GM12878 (cell line): ENCODE results near the gene EHF. TPM values are rescaled to one million over a fixed set of nuclear protein-coding genes. Genes with fewer than 3 reads are reported as not detected.

Experiments used
- ATAC-seq: fragments of 200-7000 bp; cut with Tn5 transposase; 3 replicates; pipeline ENCODE4 v1.9.1; 2020; ENCODE audit warnings: mild to moderate bottlenecking, moderate library complexity
- BruUV-seq: library from RNA; stranded (reverse); fragments of 400-500 nt; replicated peaks from 2 replicates; lab custom pipeline; 2021; lab: Mats Ljungman, UMichigan
- CTCF ChIA-PET: fragments of 300-600 bp; sonication (Branson Sonifier 250); formaldehyde crosslinking; extraction: SDS; loops from one replicate; lab custom pipeline; 2021; ENCODE audit warnings: inconsistent platforms; lab: Yijun Ruan, JAX
- POLR2A ChIA-PET: fragments of 350-600 bp; formaldehyde crosslinking; extraction: SDS; loops from one replicate; lab custom pipeline; 2021; ENCODE audit warnings: inconsistent platforms; lab: Charles Lee
- RAD21 ChIA-PET: fragments of 300-600 bp; sonication (Branson Sonifier 250); formaldehyde crosslinking; loops from one replicate; lab custom pipeline; 2023; ENCODE audit warnings: antibody characterized with exemption; ENCODE audit not compliant: unreplicated experiment; lab: Charles Lee
- SMC1A ChIA-PET: fragments of 300-600 bp; sonication (Branson Sonifier 250); formaldehyde crosslinking; loops from one replicate; lab custom pipeline; 2023; ENCODE audit not compliant: unreplicated experiment, uncharacterized antibody; lab: Charles Lee
- DNase-seq: peaks from one replicate; pipeline ENCODE4 v3.0.0-alpha.2; 2011; ENCODE audit warnings: low read depth, low spot score
- FAIRE-seq: peaks from 3 replicates; lab custom pipeline; 2011; peaks lifted over from hg19 to GRCh38; lab: Jason Lieb, UNC
- H2AFZ ChIP-seq: 2 replicates; pipeline ENCODE4 v1.6.0; 2011; ENCODE audit warnings: low read depth, low read length, control low read depth; ENCODE audit not compliant: control insufficient read depth
- H3K27ac ChIP-seq: 2 replicates; pipeline ENCODE4 v1.5.1; 2011; ENCODE audit warnings: control low read depth; ENCODE audit not compliant: control insufficient read depth, insufficient read depth
- H3K27me3 ChIP-seq, 2 experiments: replicated peaks in 1 of 2; 2 replicates each; pipeline versions ENCODE4 v1.6.0 to v1.6.1; 2011; ENCODE audit warnings: low read length in 1 of 2; ENCODE audit not compliant: control insufficient read depth in 2 of 2, insufficient read depth in 2 of 2
- H3K36me3 ChIP-seq, 2 experiments: 2 replicates each; pipeline ENCODE4 v1.5.1; 2011; ENCODE audit warnings: low read length in 1 of 2; ENCODE audit not compliant: control insufficient read depth in 2 of 2, insufficient read depth in 2 of 2
- H3K4me1 ChIP-seq: 2 replicates; pipeline ENCODE4 v1.6.1; 2011; ENCODE audit warnings: mild to moderate bottlenecking, low read length, moderate library complexity, mixed read lengths; ENCODE audit not compliant: control insufficient read depth, insufficient read depth
- H3K4me2 ChIP-seq: 2 replicates; pipeline ENCODE4 v1.6.0; 2011; ENCODE audit warnings: control low read depth; ENCODE audit not compliant: control insufficient read depth, insufficient read depth
- H3K4me3 ChIP-seq: fragments of 200-600 bp; sonication (generic); 2 replicates; pipeline ENCODE4 v1.5.1; 2016
- H3K79me2 ChIP-seq: 2 replicates; pipeline ENCODE4 v1.6.0; 2011; ENCODE audit warnings: low read length; ENCODE audit not compliant: control insufficient read depth, insufficient read depth
- H3K9ac ChIP-seq: 2 replicates; pipeline ENCODE4 v1.8.0; 2011; ENCODE audit warnings: low read length, control low read depth, mixed read lengths; ENCODE audit not compliant: control insufficient read depth, insufficient read depth
- H3K9me3 ChIP-seq: replicated peaks from 3 replicates; pipeline ENCODE4 v1.5.1; 2011; ENCODE audit warnings: mild to moderate bottlenecking, low read length; ENCODE audit not compliant: control insufficient read depth, insufficient read depth
- H4K20me1 ChIP-seq: 2 replicates; pipeline ENCODE4 v1.6.0; 2011; ENCODE audit not compliant: control insufficient read depth, insufficient read depth
- ATF2 ChIP-seq: IDR thresholded peaks from 2 replicates; pipeline ENCODE4 v1.6.1; 2012; ENCODE audit warnings: low read length, inconsistent platforms
- BCL11A ChIP-seq: IDR thresholded peaks from 2 replicates; pipeline ENCODE4 v1.6.1; 2011; ENCODE audit warnings: low read depth, low read length
- CBX3 ChIP-seq: fragments of 200-600 bp; sonication (generic); IDR thresholded peaks from 2 replicates; pipeline ENCODE4 v1.6.1; 2016; ENCODE audit warnings: low read depth, borderline replicate concordance
- CHD2 ChIP-seq: IDR thresholded peaks from 2 replicates; pipeline ENCODE4 v1.6.1; 2011; ENCODE audit warnings: low read depth, low read length, improper control_type of control experiment, borderline replicate concordance
- E2F8 ChIP-seq: fragments of 450-650 bp; IDR thresholded peaks from 2 replicates; pipeline ENCODE4 v1.6.1; 2018; ENCODE audit warnings: mild to moderate bottlenecking, low read depth, moderate library complexity; ENCODE audit not compliant: partially characterized antibody
- E4F1 ChIP-seq: fragments of 450-650 bp; IDR thresholded peaks from 2 replicates; pipeline ENCODE4 v1.6.1; 2018; ENCODE audit warnings: borderline replicate concordance, mild to moderate bottlenecking; ENCODE audit not compliant: partially characterized antibody
- ELK1 ChIP-seq: IDR thresholded peaks from 2 replicates; pipeline ENCODE4 v1.6.1; 2012; ENCODE audit warnings: low read depth, low read length, improper control_type of control experiment
- JUNB ChIP-seq: IDR thresholded peaks from 2 replicates; pipeline ENCODE4 v1.6.1; 2016; ENCODE audit warnings: antibody characterized with exemption, mild to moderate bottlenecking
- KLF5 ChIP-seq: fragments of 450-650 bp; IDR thresholded peaks from 2 replicates; pipeline ENCODE4 v1.6.1; 2014; ENCODE audit warnings: mild to moderate bottlenecking; ENCODE audit not compliant: partially characterized antibody
- LARP7 ChIP-seq: fragments of 450-650 bp; IDR thresholded peaks from 2 replicates; pipeline ENCODE4 v1.6.1; 2017; ENCODE audit warnings: mild to moderate bottlenecking
- MYC ChIP-seq: IDR thresholded peaks from 2 replicates; pipeline ENCODE4 v1.6.1; 2011; ENCODE audit warnings: mild to moderate bottlenecking, low read length, moderate library complexity, inconsistent platforms; ENCODE audit not compliant: insufficient read depth, insufficient replicate concordance, insufficient read length, severe bottlenecking
- STAT1 ChIP-seq: fragments of 450-650 bp; conservative IDR thresholded peaks from 2 replicates; pipeline ENCODE4 v1.6.1; 2014; ENCODE audit warnings: antibody characterized with exemption, mild to moderate bottlenecking
- SUPT20H ChIP-seq: IDR thresholded peaks from 2 replicates; pipeline ENCODE4 v1.6.1; 2011; ENCODE audit warnings: low read depth, mild to moderate bottlenecking, low read length, moderate library complexity, borderline replicate concordance; ENCODE audit not compliant: control insufficient read depth
- TAF1 ChIP-seq: IDR thresholded peaks from 2 replicates; pipeline ENCODE4 v1.6.1; 2011; ENCODE audit warnings: mild to moderate bottlenecking, low read depth, low read length, borderline replicate concordance
- TARDBP ChIP-seq: IDR thresholded peaks from 2 replicates; pipeline ENCODE4 v1.6.1; 2016; ENCODE audit warnings: borderline replicate concordance
- YY1 ChIP-seq: IDR thresholded peaks from 2 replicates; pipeline ENCODE4 v1.6.1; 2011; ENCODE audit warnings: low read depth, mild to moderate bottlenecking, low read length
- ZNF384 ChIP-seq: IDR thresholded peaks from 2 replicates; pipeline ENCODE4 v1.6.1; 2012; ENCODE audit warnings: low read depth, mild to moderate bottlenecking, low read length, improper control_type of control experiment, borderline replicate concordance
- WGBS: methylation state at CpG from one replicate; pipeline ENCODE4 v1.1.6; 2016; ENCODE audit warnings: low lambda C conversion rate; ENCODE audit not compliant: insufficient replicate concordance, insufficient coverage; ENCODE audit errors: missing lambda C conversion rate; 5-methylcytosine and 5-hydroxymethylcytosine counted together
- in situ Hi-C: fragments of 300-500 bp; cut with MboI; formaldehyde crosslinking; loops from 9 replicates; pipeline ENCODE4 v1.14.3; 2018; ENCODE audit warnings: mixed read lengths
- intact Hi-C: fragments of 100-400 bp; cut with micrococcal nuclease; formaldehyde crosslinking; loops from one replicate; pipeline ENCODE4 v1.14.2; 2022; ENCODE audit not compliant: unreplicated experiment
- polyA plus RNA-seq, 11 experiments: library from polyadenylated mRNA; depleted of rRNA in 4 of 11; unstranded in 6 of 11; stranded (reverse) in 5 of 11; fragments of >200 nt; fragmentation: Nextera tagmentation in 4 of 11; fragmentation: Illumina TruSeq in 1 of 11; extraction: Ambion mirVana in 4 of 11; extraction: Trizol in 1 of 11; gene quantifications; 1 replicate in 1 of 11; 2 replicates in 10 of 11; pipeline versions ENCODE4 v1.2.1 to v1.2.3, GENCODE V29; 2011 to 2016; ENCODE audit warnings: inconsistent platforms in 2 of 11, missing spikeins in 2 of 11, low read depth in 1 of 11
- total RNA-seq, 4 experiments: library from RNA; depleted of rRNA in 3 of 4; stranded (reverse); fragments of >200 nt in 3 of 4; fragmentation: Illumina TruSeq in 1 of 4; extraction: Trizol in 1 of 4; gene quantifications; 2 replicates each; pipeline versions ENCODE4 v1.2.1 to v1.2.3, GENCODE V29; 2013 to 2021

The EHF gene
- total and polyA plus RNA-seq, 10 of the 15 experiments (the other 5 are each of a cell fraction or from before 2014, with no cell fraction given): 0.04 to 0.33 (median 0.06) TPM; not detected in 6

- H3K27ac ChIP-seq: no peak overlapping the region
- ChIA-PET SMC1A (no interaction called here), CTCF (no interaction called here), RAD21 (no interaction called here), POLR2A (no interaction called here)
- H3K9ac ChIP-seq: no peak overlapping the region; the same call in 1 of the 2 replicates
- no peaks in the 10 kb centered on the region for H3K36me3 ChIP-seq
- H3K4me1 ChIP-seq: peaks cover 13% of the 10 kb centered on the region
- in situ Hi-C loops: no loop called here
- no peaks in the 10 kb centered on the region for H3K79me2 ChIP-seq
- H3K4me3 ChIP-seq: peak overlapping the region; percentile 20; the same call in 1 of the 2 replicates
- no peak overlapping the region for H2AFZ ChIP-seq
- intact Hi-C loops: no loop called here
- no peaks in the 10 kb centered on the region; the same call in 1 of the 3 replicates for H3K9me3 ChIP-seq
- FAIRE-seq: no peak
- no TSS peak for BruUV-seq
- peak overlapping the region; percentile 67 for H3K4me2 ChIP-seq
- WGBS: 13% methylated on average over 9 of the region's 9 CpGs
- DNase-seq: no peak
- no peaks in the 10 kb centered on the region for H4K20me1 ChIP-seq
- peaks cover 0 to 3% of the 10 kb centered on the region in 2 experiments for H3K27me3 ChIP-seq
- peak; percentile 65 for ATAC-seq
- TF ChIP-seq YY1 (no peak), ATF2 (peak; percentile 49; the same call in 1 of the 2 replicates), CBX3 (no peak), STAT1 (no peak), E2F8 (no peak), JUNB (peak; percentile 49; the same call in 1 of the 2 replicates), LARP7 (no peak), CHD2 (no peak), E4F1 (no peak), ELK1 (no peak), BCL11A (no peak), SUPT20H (no peak), MYC (no peak), TAF1 (no peak), ZNF384 (no peak), TARDBP (no peak), KLF5 (no peak)
These were observed 2.6 kb downstream of the EHF start for GRCh38 chr11:34623463-34623862.
